ENCODE data around the gene MRPS14. TPM values are rescaled to one million over a fixed set of nuclear protein-coding genes. Genes with fewer than 3 reads are reported as not detected.

The MRPS14 gene
- total RNA-seq, 2 donors from 2014 or later = 25.2 to 26.6 TPM

DNA sequence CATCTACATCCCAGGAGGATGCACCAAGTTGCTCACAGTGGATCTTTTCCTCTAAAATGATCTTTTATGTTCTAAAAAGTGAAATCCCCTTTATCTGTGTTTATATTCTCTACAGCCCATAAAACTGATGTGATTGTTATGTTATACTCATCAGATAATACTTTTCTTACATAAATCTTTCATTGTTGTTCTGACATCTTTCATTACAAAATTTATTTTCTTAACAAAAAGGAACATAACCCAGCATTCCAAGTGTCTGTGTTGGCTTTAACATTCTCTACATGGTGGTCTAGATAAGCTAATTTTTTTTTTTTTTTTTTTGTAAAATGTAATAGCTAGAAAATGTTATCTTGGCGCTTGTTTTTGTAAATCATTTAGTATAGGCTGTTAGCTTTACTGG is 31.8 kb downstream of the MRPS14 start:
- intact Hi-C loops (cut with DNase I, micrococcal nuclease) = no loop called here
- DNase-seq = no peak
- no peak for ATAC-seq

DNA sequence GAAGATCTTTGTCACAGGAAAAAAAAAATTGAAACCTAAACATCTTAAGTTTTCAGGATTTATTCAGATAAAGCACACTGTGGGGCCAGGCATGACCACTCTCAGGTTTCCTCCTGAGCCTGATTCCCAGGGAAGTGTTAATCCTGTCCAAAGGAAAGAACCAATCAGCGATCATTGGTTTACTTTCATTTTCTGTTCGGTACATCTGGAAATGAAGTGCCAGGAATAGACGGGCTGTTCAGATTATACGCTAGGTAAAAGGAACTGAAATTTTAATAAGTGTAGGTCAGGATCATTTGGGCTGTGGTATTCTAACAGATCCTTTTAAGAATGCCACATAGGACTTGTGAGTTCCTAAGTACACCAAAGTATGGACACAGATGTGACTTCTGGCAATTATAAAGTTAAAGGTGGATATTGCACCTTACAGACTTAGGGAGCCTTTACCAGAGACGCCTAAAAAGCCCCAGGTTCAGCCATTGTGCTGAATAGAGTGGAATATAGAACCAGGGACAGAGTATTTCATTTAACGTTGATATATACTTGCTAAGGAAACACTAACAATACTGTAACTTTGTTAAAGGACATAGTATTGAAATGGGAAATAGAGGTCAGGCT is 32.7 kb downstream of the MRPS14 start:
- no peak for DNase-seq
- intact Hi-C loops (cut with DNase I, micrococcal nuclease) = no loop called here
- ATAC-seq = peak; percentile 97

DNA sequence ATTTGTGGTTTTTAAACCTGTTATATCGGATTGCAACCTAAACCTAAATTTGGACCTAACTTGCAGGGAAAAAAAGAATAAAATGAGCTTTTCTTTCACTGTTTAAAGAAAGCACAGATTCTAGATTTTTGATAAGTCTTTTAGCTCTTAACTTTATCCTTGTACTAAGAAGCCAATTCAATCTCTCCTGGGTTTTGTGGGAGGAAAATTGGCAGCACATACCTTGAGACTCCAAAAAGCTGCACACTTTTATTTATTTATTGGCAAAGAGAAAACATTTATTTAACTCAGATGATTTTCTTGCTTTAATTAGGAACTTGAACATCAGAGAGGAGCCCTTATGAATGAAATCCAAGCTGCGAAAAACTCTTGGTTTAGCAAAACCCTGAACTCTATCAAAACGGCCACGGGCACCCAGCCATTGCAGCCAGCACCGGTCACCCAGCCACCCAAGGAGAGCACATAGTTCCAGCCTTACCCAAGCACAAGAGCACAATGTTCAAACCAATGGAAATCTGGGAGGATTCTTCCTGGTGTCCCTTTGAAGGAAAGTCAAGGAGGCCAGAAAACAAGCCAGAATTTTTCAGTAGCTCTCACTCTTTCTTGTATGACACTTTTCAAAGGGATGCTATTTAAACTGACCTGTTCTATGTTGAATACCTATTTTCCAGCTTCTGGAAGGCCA is 33.5 kb downstream of the MRPS14 start:
- ATAC-seq (no peak), DNase-seq (no peak)
- intact Hi-C loops (cut with DNase I, micrococcal nuclease) = no loop called here

DNA sequence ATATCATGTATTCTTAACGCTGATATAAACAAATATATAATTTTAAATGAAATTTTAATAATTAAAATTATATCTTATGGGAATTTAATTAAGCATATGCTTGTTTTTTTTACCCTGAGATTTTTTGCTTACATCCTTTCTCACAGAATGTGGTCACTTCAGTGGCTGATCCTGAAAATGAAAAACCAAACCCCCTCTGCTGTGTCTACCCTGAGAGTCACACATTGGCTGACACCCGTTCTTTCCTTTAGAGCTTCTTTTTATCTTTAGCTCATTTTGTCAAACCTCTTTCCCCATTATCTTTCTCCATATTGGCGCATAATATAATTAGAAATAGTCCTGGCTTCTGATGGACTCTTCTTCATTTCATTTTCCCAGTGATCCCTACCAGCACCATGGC is 34.2 kb downstream of the MRPS14 start:
- DNase-seq (no peak), ATAC-seq (no peak)
- intact Hi-C loops (cut with DNase I, micrococcal nuclease) = no loop called here

DNA sequence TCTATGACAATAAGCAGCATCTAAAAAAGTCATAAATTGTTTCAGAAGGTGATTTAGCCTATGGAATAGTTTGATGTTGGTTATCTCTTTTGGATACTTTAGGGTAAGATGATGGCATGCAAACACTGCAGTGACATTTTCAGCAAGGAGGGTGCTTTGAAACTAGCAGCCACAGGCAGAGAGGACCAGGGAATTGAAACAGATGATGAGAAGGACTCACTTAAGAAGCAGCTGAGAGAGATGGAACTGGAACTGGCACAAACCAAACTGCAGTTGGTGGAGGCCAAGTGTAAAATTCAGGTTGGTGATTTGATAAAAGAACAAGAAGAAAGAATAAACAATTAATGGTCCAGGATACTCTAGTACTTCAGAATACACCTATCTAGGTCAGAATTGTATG is 34.7 kb downstream of the MRPS14 start:
- no peak for DNase-seq
- ATAC-seq = no peak
- intact Hi-C loops (cut with DNase I, micrococcal nuclease) = no loop called here

DNA sequence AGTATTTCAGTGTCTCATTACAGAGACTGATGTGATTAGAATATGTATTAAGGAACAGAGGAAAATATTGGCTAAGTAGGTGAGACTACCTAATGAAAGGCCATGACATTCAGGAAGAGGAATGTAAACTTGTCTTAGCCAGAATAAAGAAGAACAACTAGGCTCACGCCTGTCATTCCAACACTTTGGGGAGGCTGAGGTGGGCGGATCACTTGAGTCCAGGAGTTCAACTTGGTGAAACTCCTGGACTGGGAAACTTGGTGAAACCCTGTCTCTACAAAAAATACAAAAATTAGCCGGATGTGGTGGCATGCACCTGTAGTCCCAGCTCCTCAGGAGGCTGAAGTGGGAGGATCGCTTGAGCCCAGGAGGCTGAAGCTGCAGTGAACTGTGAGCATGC is 38.3 kb downstream of the MRPS14 start:
- ATAC-seq (no peak), DNase-seq (no peak)
- intact Hi-C loops (cut with DNase I, micrococcal nuclease) = loop anchor here in 1 of 2 donors (5.0 kb wide), 1 partner anchor 213 kb away; no protein-coding TSS in a partner anchor

DNA sequence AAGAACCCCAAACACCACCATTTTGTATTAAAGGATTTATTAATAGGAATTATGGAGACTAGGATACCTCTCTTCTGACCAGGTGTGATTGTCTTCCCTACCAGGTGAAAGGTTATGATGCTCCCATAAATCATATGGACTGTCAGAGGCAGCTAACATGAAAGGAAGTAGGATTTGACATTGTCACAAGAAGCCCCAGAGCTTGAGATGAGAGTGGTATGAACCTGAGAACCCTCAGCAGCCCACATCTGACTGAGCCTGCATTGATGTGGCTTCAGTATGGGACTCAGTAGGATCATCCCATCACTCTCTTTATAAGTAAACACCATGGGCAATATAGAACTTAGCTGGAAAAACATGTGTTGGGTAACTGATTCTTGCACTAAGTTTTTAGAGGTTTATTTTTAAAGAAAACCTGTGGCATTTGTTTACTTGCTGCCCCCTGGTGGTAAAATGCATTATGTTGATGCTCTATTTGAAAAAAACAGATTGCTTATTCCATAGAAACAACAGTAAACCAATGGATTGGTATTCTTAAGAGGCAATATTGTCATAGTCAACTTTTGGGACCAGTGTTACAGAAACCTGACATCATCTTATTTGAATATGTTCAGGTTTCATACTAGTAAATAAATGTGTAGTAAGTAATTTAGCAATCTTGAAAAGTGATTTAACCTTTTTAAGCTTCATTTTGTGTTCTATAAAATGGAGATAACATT is 40.1 kb downstream of the MRPS14 start:
- intact Hi-C loops (cut with DNase I, micrococcal nuclease) = loop anchor here in 1 of 2 donors (5.0 kb wide), 1 partner anchor 211 kb away; no protein-coding TSS in a partner anchor
- DNase-seq (no peak), ATAC-seq (peak; percentile 28)

DNA sequence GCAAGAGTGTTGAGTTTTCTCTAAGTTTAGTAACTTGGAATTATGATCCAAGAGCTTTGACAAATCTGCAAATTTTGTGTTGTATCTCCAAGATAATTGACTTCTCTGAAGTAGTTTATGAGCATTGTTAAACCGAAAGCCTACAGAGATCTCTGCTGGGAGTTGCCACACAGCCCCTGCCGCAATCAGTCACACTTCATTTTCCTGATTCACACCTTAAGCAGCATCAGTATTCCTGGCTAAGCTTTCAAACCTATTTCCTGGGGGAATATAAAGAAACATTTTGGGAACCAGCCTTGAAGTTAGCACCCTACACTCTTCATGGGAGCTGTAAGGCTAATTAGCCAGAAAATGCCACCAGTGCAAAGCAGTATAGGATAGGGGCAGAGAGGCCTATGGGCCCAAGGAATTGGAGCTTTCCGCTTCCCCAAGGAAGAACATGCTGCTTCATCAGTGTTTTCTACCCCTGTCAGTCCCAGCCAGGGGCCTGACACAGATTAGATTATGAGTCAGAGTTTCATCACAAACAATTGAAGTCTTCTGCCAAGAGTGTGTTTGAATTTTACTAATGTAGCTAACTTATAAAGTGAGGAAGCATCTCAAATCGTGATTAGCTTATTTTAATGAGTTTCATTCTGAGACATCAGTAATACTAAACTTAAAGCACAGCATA is 46.7 kb downstream of the MRPS14 start:
- no peak for DNase-seq

DNA sequence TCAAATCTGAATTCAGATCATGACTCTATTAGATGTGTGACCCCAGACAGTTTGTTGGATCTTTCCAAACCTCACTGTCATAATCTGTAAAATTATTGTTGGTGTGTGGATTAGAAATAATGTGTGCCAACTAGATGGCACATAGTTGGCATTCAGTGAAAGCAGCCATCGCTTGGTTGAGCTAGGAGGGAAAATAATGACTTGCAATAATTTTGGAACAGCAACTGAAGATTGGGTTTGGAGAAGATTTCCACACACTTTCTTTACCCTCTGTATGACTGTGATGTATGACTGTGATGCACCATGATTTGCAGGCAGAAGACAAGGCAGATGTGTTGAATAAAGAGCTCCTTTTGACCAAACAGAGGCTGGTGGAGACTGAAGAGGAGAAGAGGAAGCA is 47.5 kb downstream of the MRPS14 start:
- intact Hi-C loops (cut with DNase I, micrococcal nuclease) = no loop called here
- ATAC-seq (no peak), DNase-seq (no peak)

More for the DNA sequence above, 46.7 kb downstream of the MRPS14 start:
- intact Hi-C loops (cut with DNase I, micrococcal nuclease) = no loop called here
- no peak for ATAC-seq

DNA sequence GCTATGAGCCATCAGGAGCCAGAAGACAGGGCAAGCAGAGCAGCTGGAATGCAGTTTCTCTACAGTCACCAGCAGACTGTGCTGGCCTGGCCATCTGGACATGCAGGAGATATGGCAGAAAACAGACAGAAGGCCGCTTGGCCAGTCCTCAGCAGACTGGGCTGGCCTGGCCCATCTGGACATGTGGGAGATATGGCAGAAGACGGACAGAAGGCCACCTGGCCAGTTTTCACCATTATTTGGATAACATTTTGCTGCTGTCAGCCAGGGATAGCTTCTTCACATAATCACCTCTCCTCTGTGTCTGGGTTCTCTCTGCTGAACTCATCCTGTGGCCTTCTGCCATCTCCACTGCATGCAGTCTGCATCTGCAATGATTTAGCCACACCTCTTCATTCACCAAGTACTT is 48.5 kb downstream of the MRPS14 start:
- intact Hi-C loops (cut with DNase I, micrococcal nuclease) = no loop called here
- ATAC-seq (no peak), DNase-seq (no peak)

DNA sequence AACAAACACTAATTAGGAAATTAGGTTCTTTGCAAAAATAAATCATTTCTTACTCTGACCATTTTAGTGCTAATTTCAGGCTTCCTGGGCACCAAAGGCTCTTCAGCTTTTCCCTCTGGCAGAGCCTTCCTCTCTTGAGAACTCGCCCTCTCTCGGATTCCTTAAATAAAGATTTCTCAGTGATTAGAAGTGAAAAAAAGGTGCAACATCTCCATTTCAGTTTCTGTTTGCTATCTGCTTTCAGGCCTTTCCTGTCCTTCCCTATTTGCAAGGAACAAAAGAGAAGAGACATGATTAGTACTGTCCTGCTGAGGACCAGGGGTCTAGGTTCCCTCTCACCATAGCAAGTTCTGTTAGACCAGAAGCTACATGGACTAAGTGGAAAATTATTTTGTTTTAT is 51.3 kb downstream of the MRPS14 start:
- DNase-seq = no peak
- ATAC-seq = no peak
- intact Hi-C loops (cut with DNase I, micrococcal nuclease) = no loop called here

DNA sequence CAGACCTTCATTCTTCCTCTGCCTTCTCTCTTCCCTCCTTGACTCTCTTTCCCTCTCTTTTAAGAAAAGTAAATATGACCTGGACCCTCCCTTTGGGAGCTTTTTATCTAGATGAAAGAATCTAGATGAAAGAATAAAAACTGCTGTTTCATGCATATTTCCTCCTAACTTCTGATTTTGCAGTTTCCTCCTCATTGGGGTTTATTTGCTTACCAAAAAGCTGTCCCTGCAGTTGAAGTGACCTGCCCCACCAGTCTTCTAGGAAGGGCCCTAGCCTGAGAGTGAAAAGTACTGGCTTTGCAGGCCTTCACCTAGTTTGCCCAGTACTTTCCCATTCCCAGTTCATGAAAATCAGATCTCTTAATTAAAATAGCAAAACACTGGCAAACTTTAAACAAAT is 51.8 kb downstream of the MRPS14 start:
- DNase-seq (no peak), ATAC-seq (no peak)
- intact Hi-C loops (cut with DNase I, micrococcal nuclease) = no loop called here

DNA sequence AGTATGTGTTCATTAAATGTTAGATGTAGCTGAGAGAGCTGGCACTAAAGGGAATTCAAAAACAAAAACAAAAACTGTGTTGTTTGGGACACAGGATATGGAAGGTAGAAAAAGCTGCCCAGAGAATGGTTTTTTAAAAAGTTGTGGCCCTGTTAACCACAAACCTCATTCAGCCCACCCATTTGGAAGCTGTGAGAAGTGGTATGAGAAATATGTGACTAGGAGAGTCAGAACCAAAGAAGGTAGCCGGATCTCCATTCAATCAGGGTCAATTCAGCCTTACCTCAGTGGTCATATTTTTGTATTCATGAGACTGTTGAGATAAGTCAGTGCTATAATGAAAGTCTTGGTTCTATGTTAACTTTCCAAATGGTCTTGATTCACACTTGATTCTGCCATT is 53.2 kb downstream of the MRPS14 start:
- intact Hi-C loops (cut with DNase I, micrococcal nuclease) = loop anchor here in 1 of 2 donors (5.0 kb wide), 1 partner anchor 93 kb away; no protein-coding TSS in a partner anchor
- ATAC-seq (no peak), DNase-seq (no peak)

DNA sequence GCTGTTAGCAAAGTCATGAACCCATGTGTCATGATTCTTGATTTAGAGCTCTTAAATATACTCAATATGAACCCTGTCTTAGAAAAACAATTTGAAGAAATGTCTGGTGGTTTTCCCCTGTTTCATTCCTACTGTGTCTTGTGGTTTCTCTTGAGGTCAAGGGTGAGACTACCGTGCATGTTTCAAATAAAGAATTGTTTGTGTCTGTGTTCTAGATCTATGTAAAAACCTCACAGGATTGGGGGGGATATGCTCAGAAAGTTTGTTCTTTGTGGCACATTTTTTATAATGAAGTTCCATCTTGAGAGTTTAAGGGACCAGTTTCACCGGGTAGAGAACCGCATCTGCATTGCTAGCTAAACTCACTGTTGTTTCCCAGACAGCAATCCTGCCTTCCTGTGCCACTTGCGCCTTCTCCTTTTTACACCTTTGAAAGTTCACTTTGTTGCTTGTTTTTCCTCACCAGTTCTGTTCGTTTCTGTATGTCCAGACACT is 54.4 kb downstream of the MRPS14 start:
- DNase-seq = no peak
- ATAC-seq = no peak
- intact Hi-C loops (cut with DNase I, micrococcal nuclease) = loop anchor here in 1 of 2 donors (5.0 kb wide), 1 partner anchor 91 kb away; no protein-coding TSS in a partner anchor

DNA sequence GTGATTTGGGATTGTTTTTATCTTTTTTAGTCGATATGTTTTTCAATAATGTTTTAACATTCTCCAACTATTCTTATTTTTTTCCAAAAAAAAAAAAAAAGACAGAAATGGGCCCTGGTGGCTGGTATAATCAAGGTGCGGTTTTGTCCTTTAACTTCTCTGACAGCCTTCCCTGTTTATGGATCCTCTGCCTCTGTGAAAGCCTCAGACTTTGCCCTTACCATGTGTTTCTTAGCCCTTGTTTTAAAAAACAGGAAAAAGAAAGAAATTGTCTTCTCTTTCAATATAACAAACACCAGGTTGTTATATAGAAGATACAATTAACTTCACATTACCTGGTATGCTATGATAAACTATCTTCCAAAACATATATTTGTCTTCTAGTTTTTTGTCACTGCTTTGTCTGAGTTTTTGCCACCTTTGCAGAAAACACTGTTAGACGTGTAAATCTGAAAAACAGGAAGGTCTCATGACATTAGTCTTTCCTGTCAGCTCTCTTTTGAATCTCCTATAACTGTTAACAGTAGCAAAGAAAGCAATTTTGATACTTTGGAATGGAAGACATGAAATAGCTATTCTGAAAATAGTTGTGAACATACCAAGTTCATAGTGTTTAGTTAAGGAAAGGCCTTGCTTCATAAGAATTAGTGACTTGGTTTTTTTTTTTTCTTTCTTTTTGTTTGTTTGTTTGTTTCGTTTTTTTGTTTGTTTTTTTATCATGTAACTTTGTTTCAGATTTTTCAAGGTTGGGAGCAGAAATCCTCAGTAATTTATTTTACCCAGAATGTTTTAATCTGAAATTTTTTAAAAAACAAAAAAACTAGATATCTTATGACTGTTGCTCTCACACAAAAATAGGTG is 55.1 kb downstream of the MRPS14 start:
- ATAC-seq = peak; percentile 64
- no peak for DNase-seq
- intact Hi-C loops (cut with DNase I, micrococcal nuclease) = loop anchor here in 1 of 2 donors (5.0 kb wide), 1 partner anchor 91 kb away; no protein-coding TSS in a partner anchor

DNA sequence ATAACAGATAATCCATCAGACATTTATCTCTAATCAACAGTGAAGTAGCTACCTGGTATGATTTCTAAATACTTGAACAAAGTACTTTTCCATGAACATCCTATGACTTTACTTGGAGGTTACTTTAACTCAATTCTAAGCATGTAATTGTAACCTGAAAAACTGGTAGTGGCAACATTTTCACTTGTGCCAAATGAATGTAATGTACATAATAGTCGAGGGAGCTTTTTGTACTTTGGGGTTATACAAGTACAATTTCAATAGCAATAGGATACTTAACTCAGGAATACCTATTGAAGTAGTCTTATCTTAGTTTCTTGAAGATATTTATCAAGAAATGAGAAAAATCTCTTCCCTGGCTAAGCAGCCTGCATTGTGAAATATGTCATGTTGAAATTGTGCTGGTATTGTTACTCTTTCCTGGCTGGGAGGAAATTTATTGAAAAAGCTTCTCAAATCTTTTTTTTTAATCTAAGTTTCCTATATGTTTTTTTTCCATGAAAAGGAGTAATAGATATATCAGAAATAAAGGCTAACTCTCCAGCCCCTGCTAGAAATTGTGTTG is 57.1 kb downstream of the MRPS14 start:
- intact Hi-C loops (cut with DNase I, micrococcal nuclease) = loop anchor here in 1 of 2 donors (5.0 kb wide), 1 partner anchor 89 kb away; no protein-coding TSS in a partner anchor
- ATAC-seq (peak; percentile 8), DNase-seq (no peak)

DNA sequence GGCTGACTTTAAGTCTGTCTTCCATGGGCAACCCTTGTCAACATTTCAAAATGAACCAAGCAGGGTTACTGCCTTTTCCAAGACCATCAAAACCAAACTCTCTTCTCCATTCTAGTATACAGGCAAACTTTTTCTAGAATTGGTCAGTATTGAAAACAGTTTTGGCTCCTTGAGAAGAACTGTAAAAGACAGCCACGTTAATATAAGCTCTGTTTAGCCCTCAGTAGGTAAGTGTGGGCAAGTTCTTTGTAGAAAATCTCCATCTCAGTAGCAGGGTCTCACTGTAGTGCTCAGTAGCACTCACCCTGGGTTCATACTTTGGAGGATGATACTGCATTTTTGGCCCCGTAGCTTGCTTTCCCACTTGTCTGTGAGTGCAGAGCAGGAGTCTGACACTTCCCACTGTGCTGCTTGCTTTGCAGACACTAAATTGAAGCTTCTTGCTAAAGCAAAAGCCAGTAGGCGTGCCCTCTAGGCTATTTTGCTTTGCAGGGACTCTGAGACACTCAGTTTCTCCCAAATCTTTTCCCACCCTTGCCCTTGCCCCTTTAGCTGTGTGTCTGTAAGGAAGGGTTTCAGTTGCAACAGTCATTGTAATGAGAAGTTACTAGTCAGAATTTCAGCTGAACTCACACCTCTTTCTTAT is 57.7 kb downstream of the MRPS14 start:
- peak; percentile 25 for ATAC-seq

More for the DNA sequence above, 57.7 kb downstream of the MRPS14 start:
- intact Hi-C loops (cut with DNase I, micrococcal nuclease) = loop anchor here in 1 of 2 donors (5.0 kb wide), 1 partner anchor 88 kb away; no protein-coding TSS in a partner anchor
- peak in 1 of 2 donors; percentile 49 for DNase-seq

Data from left colon (tissue), 2 donors.